Stimulated activated CD4-positive, alpha-beta T cell treated with anti-CD3 and anti-CD28 coated beads, TNF-alpha, amount 100 ng/mL, for 4 hours (primary cell): ENCODE data around the gene GK.
A peak's percentile ranks its signal among the peaks of the same experiment; 100 is the strongest.
"Not testable (repeated sequence)": the region's sequence is repeated elsewhere in the genome, so short reads cannot be mapped to it uniquely, and the experiment has no call there.

Source experiments
- DNase-seq, 3 experiments: peaks; one replicate each; pipeline ENCODE4 v3.0.0-alpha.2; 2020; ENCODE audit warnings: low read depth in 3 of 3

GK gene

GRCh38 chrX:30653415-30654131 lies at the start of gene GK:
Gene GK (plus strand): TSS chrX:30653423. CDS start chrX:30653538, 115 bp downstream.
- peak in 1 of 3 experiments; percentile 13 for DNase-seq

- no peak for DNase-seq
Measured at GRCh38 chrX:30607155-30607554, 46.1 kb upstream of the GK start.

GRCh38 chrX:30610026-30610425 lies 43.2 kb upstream of the GK start:
- DNase-seq: no peak

- DNase-seq: no peak
Measured at GRCh38 chrX:30612250-30612655, 41.0 kb upstream of the GK start.

- no peak for DNase-seq
Measured at GRCh38 chrX:30613721-30614120, 39.5 kb upstream of the GK start.

- no peak for DNase-seq
Measured at GRCh38 chrX:30615229-30615628, 38.0 kb upstream of the GK start.

- no peak for DNase-seq
Measured at GRCh38 chrX:30618160-30618765, 35.0 kb upstream of the GK start.

GRCh38 chrX:30620125-30620524 lies 33.1 kb upstream of the GK start:
- DNase-seq: no peak

GRCh38 chrX:30620980-30621618 lies 32.1 kb upstream of the GK start:
- no peak for DNase-seq

GRCh38 chrX:30622361-30622760 lies 30.9 kb upstream of the GK start:
- no peak for DNase-seq

- no peak for DNase-seq
Measured at GRCh38 chrX:30626402-30626801, 26.8 kb upstream of the GK start.

- DNase-seq: no peak
Measured at GRCh38 chrX:30627818-30628652, 25.2 kb upstream of the GK start.

GRCh38 chrX:30634070-30634469 lies 19.2 kb upstream of the GK start:
- DNase-seq: not testable (repeated sequence)

- no peak for DNase-seq
Measured at GRCh38 chrX:30635630-30636029, 17.6 kb upstream of the GK start.

GRCh38 chrX:30637874-30638815 lies 15.1 kb upstream of the GK start:
- DNase-seq: no peak

- DNase-seq: not testable (repeated sequence)
Measured at GRCh38 chrX:30639702-30640101, 13.5 kb upstream of the GK start.

- no peak for DNase-seq
Measured at GRCh38 chrX:30642642-30643041, 10.6 kb upstream of the GK start.

- no peak for DNase-seq
Measured at GRCh38 chrX:30643313-30643821, 9.9 kb upstream of the GK start.

GRCh38 chrX:30649859-30650258 lies 3.4 kb upstream of the GK start:
- no peak for DNase-seq

- peak; percentile 67 to 74 (median 73) for DNase-seq
Measured at GRCh38 chrX:30652527-30653414, 452 bp upstream of the GK start.
